Measurements from ENCODE around the gene TBL1X.

The TBL1X gene

DNA sequence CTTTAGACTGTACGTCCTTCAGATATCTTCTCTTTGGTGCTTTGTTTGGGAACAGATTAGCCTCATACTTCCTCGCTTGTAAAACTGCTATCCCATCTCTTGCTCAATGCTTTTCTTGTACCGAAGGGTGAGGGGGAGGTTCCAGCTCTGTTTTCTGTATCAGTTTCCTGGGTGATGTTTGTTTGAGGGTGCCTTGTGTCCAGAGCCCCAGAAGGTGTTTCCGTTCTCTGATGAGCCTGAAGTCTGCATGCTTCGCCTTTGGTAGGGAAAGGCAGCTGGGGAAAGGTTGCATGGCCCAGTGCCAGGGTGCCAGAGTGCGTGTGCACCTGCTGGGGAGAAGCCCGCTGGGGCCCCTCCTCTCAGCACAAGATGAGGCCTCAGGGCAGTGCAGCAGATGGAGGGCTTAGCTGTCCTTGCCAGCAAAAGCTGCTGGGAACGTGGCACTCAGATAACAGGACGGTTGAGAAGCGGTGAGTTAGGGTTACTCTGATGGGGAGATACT is 73.7 kb downstream of the TBL1X start:
- no peak for DNase-seq

DNA sequence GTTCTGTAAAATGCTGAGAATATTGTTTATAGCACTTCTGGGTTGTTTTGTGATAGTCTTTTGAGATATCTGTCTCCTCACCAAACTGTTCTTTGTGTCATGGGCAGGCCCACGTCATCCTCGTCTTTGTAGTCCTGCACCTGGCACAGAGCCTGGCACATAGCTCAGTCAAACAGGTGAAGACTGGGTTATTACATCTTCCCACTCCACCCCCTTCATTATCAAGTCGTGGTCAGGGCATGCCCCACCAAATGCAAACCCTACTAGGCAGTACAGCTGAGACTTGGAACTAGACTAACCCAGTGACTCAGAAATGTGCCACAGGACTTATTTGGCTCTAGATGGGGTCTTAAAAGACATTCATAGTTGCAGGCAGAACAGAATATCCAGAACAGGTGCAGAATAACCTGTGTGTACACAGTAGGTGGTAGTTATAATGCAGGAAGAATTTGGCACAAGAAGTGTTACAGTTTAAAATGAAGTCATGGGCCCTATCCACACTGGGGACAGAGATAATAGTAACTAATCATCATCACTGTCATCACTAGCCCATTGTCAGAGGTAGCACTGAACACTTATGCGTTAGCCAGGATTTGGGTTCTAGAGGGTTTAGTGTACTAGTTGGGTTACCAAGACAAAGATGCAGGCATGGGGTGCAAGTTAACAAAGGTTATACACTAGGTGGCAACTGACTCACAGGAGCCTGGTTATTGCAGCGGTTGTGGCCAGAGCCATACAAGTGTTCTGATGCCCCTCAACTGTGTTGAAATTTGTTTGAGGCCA is 74.9 kb downstream of the TBL1X start:
- DNase-seq, result no peak

DNA sequence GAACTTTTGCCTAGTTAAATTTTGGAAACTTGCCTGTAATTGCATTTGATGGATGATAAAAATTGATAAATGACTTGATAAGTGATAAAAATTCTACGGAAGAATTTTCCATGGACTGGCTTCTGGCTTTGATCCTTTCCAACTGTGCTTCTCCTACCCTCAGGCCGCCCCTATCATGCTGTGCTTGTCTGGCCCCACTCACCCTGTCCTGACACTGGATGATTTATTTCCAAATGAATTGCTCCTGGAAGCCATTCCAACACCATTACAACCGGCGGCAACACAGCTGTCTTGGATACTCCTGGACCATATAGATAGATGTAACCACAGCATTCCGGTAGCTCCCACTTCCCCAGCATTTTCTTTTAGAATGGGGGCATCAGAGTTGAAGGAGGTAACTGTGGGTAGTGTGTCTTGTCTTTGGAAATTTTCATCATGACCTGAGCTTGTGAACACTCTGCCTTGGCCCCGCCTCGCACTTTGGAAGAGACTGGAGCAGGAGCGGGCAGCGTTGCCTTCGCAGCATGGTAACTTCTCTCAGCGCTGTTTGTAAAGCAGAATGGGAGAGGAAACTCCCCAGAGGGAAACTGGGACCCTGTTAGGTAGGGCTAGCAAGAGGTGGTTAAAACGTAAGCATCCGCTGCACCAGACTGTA is 77.4 kb downstream of the TBL1X start:
- DNase-seq, result no peak

GRCh38 chrX:9542761-9543111 is 77.9 kb downstream of the TBL1X start:
- no peak for DNase-seq

DNA sequence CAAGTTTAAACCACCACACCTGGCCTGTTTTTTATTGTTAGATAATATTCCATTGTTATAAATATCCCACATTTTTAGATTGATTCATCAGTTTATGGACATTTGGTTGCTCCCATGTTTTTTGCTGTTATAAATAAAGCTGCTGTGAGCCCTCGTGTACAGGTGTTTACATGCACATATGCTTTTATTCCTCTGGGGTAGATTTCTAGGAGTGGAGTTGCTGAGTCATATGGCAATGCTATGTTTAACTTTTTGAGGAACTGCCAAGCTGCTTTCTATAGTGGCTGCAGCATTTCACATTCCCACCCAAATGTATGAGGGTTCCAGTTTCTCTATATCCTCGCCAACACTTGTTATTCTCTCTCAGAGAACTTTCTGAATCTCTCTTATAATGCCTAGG is 90.5 kb downstream of the TBL1X start:
- DNase-seq, result no peak

DNA sequence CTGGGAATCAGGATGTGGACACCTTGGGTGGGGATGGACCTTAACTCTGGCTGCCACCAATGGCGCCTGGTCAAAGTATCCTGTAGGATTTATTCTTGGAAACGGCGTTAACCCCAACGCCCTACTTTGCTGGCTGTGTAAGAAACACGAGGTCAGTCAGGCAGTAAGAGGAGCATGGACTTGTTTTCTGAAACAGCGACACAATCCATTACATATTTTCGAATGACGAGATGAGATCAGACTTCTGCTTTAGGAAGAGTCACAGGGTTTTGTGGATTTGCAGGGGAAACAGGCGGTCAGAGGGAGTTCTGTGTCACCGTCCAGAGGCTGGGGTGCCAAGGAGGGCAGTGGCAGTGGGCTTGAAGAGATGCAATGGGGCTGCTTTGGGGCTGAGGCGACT is 92.2 kb downstream of the TBL1X start:
- no peak for DNase-seq

- DNase-seq, result no peak
Observed at GRCh38 chrX:9557521-9557920, 92.7 kb downstream of the TBL1X start.

GRCh38 chrX:9558615-9559014 is 93.8 kb downstream of the TBL1X start:
- no peak for DNase-seq

GRCh38 chrX:9560219-9560618 is 95.4 kb downstream of the TBL1X start:
- no peak for DNase-seq

- no peak for DNase-seq
Observed at GRCh38 chrX:9561199-9561598, 96.3 kb downstream of the TBL1X start.

DNA sequence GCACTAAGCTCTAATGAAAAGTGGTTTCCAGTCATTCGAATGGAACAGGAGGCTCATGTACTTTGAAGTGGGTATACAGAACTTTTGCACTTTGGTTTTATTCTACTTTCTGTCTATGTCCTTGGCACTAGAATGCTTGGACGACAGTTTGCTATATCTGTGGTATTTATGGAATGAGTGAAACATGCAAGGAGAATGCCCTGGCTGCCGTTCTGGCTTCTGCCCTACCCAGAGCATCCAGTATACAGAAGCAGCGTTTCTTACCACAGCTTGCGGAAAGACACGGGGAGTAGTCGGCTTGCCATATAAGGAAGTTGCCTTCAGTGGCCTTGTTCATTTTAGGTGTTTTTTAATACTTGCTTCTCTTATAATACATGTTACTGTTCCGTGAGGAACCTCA is 98.0 kb downstream of the TBL1X start:
- no peak for DNase-seq

- no peak for DNase-seq
Observed at GRCh38 chrX:9566150-9566621, 101.3 kb downstream of the TBL1X start.

GRCh38 chrX:9569876-9570301 is 105.0 kb downstream of the TBL1X start:
- DNase-seq, result no peak

DNA sequence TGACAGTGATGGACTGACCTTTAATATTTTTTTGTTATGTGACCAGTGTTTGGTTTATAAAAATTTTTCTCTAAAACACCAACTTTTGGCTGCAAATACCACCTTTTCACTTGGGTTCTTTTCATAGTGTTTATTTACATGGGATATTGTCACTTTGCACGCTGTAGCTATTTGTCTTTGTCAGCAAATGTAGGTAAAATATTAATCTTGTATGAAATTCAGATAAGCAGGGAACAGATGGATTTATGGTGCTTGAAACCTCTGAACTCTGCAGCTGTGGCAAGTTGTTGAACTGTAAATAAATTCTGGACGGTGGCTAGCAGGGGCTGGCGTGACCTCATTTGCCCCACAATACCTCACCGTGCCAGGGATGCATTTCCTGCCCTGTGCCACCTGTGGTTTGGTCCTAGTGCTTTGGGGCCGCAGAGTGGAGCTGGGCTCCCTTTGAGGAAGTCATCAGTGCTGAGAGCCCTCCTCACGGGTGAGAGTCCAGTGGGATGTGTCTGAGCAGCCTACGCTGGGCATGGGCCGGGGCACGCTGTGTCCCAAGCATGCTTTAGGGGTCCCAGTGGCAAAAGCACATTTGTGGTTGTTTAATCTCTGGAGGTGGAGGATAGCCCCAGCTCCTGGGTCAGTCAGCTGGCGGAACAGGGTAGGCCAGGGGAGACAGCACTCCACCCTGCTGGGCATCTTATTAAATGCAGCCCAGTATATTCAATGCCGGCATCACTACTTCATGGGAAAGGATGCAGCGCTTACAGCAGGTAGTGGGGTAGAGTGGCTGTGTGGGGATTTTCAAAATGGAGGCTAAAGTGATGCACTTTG is 108.6 kb downstream of the TBL1X start:
- no peak for DNase-seq

DNA sequence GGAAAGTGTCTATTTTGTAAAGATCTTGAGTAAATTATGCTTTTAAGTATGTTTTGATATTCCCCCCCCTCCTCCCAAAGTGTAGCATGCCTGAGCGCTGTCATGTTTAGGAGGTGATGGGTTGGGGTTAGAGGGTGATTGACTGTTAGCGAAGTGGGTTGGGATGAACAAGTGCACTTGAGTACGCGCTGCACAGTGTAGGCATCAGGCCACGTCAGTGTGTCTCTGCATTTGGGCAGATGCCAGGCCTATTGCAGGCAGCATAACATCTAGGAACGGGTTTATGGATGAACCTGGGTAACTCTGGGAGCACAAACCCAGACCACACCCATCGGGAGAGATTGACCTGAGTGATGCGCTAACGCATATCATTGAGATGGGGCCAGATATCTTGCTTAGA is 111.2 kb downstream of the TBL1X start:
- DNase-seq, result no peak

- no peak for DNase-seq
Observed at GRCh38 chrX:9577555-9577954, 112.7 kb downstream of the TBL1X start.

DNA sequence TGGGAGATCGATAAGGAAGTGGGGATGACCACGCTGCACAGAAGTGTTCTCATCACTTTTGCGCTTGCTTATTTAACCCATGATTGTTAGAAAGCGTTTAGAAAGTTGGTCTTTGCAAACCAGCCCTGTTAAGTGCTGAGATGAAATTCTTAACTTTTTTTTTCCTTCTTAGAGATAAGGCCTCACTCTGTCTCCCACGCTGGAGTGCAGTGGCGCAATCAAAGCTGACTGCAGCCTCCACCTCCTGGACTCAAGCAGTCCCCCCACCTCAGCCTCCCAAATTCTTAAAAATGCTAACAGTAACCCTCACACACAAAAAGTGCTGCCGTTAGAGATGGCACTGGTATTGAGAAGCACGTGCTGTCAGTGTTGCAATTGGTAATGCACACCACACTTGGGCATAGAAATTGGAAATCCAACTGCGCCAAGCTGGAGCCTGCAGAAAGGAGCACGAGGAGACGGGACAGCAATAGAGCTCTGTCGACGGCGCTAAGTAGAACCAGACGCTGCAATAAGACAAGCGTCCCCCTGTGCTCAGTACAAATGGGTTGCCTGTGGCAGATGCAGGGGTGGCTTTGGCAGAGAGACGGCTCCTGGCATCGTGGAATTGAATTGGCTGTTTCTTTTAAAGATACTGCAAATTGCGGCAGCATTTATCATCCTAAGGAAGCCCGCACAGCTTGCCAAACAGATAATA is 113.4 kb downstream of the TBL1X start:
- DNase-seq, result no peak

GRCh38 chrX:9581771-9582385 is 117.0 kb downstream of the TBL1X start:
- DNase-seq, result no peak

DNA sequence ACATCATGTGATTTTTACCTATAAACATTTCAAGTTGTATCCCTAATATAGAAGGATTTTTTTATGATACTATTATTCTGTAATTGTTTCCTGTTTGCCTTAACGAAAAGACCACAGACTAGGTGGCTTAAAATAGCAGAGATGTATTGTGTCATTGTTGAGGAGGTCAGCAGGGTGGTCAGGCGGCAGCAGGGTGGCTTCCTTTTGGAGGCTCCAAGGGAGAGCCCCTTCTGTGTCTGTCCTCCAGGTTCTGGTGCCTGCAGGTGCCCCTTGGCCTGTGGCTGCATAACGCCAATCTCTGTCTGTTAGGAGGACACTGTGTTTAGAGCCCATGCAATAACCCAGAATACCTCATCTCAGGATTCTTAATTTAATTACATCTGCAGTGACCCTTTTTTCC is 118.1 kb downstream of the TBL1X start:
- no peak for DNase-seq

- no peak for DNase-seq
Observed at GRCh38 chrX:9586992-9587392, 122.1 kb downstream of the TBL1X start.

GRCh38 chrX:9587642-9588041 is 122.8 kb downstream of the TBL1X start:
- no peak for DNase-seq

GRCh38 chrX:9591496-9591895 is 126.6 kb downstream of the TBL1X start:
- DNase-seq, result no peak

Data from activated T-cell treated with anti-CD3 and anti-CD28 coated beads, Interleukin-2, amount 50 U/mL, for 1 hour (primary cell).